MM.1S (cell line): Measurements from ENCODE around the gene VMP1.

Experiments
- DNase-seq: peaks from one replicate; pipeline ENCODE4 v3.0.0-alpha.2; 2015
- H2AFZ ChIP-seq: fragments of 300-600 bp; sonication (generic); 2 replicates; pipeline ENCODE4 v1.6.0; 2016; ENCODE audit warnings: antibody characterized with exemption, low read length
- H3F3A ChIP-seq: fragments of 300-600 bp; sonication (generic); 2 replicates; pipeline ENCODE4 v1.6.1; 2016; ENCODE audit warnings: mild to moderate bottlenecking, antibody characterized with exemption, low read length, moderate library complexity, mixed read lengths; ENCODE audit not compliant: insufficient read depth
- H3K27ac ChIP-seq: fragments of 300-600 bp; sonication (generic); 2 replicates; pipeline ENCODE4 v1.5.1; 2016; ENCODE audit warnings: mild to moderate bottlenecking, low read length
- H3K27me3 ChIP-seq: fragments of 300-600 bp; sonication (generic); replicated peaks from 2 replicates; pipeline ENCODE4 v1.6.0; 2016; ENCODE audit warnings: low read length; ENCODE audit not compliant: insufficient read depth
- H3K36me3 ChIP-seq: fragments of 300-600 bp; sonication (generic); replicated peaks from 2 replicates; pipeline ENCODE4 v1.6.1; 2016; ENCODE audit warnings: mild to moderate bottlenecking, low read length, mixed read lengths; ENCODE audit not compliant: insufficient read depth
- H3K4me1 ChIP-seq: fragments of 300-600 bp; sonication (generic); 2 replicates; pipeline ENCODE4 v1.6.1; 2016; ENCODE audit warnings: low read length, mixed read lengths
- H3K4me2 ChIP-seq: fragments of 300-600 bp; sonication (generic); 2 replicates; pipeline ENCODE4 v1.6.0; 2016; ENCODE audit warnings: low read depth, low read length
- H3K4me3 ChIP-seq: fragments of 300-600 bp; sonication (generic); 2 replicates; pipeline ENCODE4 v1.5.1; 2016; ENCODE audit warnings: low read length, mixed read lengths
- H3K79me2 ChIP-seq: fragments of 300-600 bp; sonication (generic); 2 replicates; pipeline ENCODE4 v1.6.1; 2016; ENCODE audit warnings: mixed run types, low read length, mixed read lengths
- H3K9ac ChIP-seq: fragments of 300-600 bp; sonication (generic); 2 replicates; pipeline ENCODE4 v1.6.1; 2016; ENCODE audit warnings: low read length, mixed read lengths
- H3K9me2 ChIP-seq: fragments of 300-600 bp; sonication (generic); replicated peaks from 2 replicates; pipeline ENCODE4 v1.6.1; 2016; ENCODE audit warnings: mild to moderate bottlenecking, low read length, mixed read lengths; ENCODE audit not compliant: insufficient read depth
- H3K9me3 ChIP-seq: fragments of 300-600 bp; sonication (generic); replicated peaks from 2 replicates; pipeline ENCODE4 v1.6.1; 2016; ENCODE audit warnings: mild to moderate bottlenecking, low read length, mixed read lengths; ENCODE audit not compliant: insufficient read depth
- H4K20me1 ChIP-seq: fragments of 300-600 bp; sonication (generic); 2 replicates; pipeline ENCODE4 v1.6.1; 2016; ENCODE audit warnings: mild to moderate bottlenecking, low read length, moderate library complexity, mixed read lengths; ENCODE audit not compliant: insufficient read depth
- EZH2 ChIP-seq: fragments of 300-600 bp; sonication (generic); optimal IDR thresholded peaks from 2 replicates; pipeline ENCODE3; 2017; ENCODE audit warnings: low read depth, mild to moderate bottlenecking, antibody characterized with exemption, low read length, mixed read lengths
- EZH2phosphoT487 ChIP-seq: fragments of 300-600 bp; sonication (generic); IDR thresholded peaks from 2 replicates; pipeline ENCODE4 v1.6.1; 2018; ENCODE audit warnings: antibody characterized with exemption, low read length
- TF ChIP-seq, protein P1 (sequence below): fragments of 300-600 bp; sonication (generic); IDR thresholded peaks from 2 replicates; pipeline ENCODE4 v1.5.1; 2016; ENCODE audit warnings: antibody characterized with exemption, low read length, mixed read lengths

Gene VMP1

DNA sequence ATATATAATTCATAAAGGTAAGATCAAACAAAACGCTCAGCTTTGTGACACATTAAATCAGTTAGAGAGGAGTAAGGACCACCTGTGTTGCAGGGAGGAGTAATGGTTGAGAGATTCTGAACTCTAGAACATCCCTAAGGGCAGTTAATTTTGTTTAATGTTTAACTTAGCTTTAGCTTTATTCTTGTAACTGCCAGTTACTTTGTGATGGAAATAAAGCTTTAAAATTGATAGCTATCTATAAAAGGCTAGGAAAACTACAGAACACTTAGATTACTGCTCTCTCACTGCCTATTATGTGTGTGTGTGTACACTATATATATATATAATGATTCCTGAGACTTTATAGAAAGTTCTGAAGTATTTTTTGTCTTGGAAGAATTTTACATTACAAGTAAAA lies 38.0 kb upstream of the VMP1 start:
- H3K79me2 ChIP-seq, result peaks cover 60% of the 10 kb centered on the region
- H3K4me2 ChIP-seq, result no peak overlapping the region

DNA sequence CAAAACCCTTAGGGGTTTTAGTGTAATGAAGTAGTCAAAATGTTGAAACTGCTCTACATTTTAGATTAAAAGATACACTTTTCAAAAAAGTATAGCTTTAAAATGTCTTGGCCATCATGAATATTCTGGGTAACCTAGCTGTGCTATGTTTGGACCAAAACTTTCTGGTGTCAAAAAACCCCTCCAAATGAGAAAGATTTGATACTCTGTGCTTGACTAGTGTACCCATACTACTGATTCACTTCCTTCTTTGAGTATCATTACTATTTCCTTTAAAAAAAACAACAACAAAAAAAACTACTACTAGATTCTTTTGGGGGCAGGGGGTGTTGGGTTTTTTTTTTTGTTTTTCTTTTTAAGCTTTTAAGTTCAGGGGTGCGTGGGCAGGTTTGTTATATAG lies 37.5 kb upstream of the VMP1 start:
- Histone ChIP-seq H3K9me3 (no peaks in the 10 kb centered on the region), H3K9ac (no peak overlapping the region), H2AFZ (no peak overlapping the region), H3K9me2 (no peaks in the 10 kb centered on the region), H3K4me3 (no peak overlapping the region), H3K79me2 (peaks cover 57% of the 10 kb centered on the region), H4K20me1 (no peaks in the 10 kb centered on the region), H3K4me1 (no peaks in the 10 kb centered on the region), H3K36me3 (peaks cover 48% of the 10 kb centered on the region), H3K27me3 (no peaks in the 10 kb centered on the region), H3K4me2 (no peak overlapping the region), H3F3A (no peaks in the 10 kb centered on the region), H3K27ac (no peak overlapping the region)
- TF ChIP-seq EZH2 (no peak), EZH2phosphoT487 (no peak)
- TF ChIP-seq, protein P1, sequence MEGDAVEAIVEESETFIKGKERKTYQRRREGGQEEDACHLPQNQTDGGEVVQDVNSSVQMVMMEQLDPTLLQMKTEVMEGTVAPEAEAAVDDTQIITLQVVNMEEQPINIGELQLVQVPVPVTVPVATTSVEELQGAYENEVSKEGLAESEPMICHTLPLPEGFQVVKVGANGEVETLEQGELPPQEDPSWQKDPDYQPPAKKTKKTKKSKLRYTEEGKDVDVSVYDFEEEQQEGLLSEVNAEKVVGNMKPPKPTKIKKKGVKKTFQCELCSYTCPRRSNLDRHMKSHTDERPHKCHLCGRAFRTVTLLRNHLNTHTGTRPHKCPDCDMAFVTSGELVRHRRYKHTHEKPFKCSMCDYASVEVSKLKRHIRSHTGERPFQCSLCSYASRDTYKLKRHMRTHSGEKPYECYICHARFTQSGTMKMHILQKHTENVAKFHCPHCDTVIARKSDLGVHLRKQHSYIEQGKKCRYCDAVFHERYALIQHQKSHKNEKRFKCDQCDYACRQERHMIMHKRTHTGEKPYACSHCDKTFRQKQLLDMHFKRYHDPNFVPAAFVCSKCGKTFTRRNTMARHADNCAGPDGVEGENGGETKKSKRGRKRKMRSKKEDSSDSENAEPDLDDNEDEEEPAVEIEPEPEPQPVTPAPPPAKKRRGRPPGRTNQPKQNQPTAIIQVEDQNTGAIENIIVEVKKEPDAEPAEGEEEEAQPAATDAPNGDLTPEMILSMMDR, result no peak
- DNase-seq, result no peak

More for the DNA sequence above, 38.0 kb upstream of the VMP1 start:
- Histone ChIP-seq H3K36me3 (peaks cover 44% of the 10 kb centered on the region), H3F3A (no peaks in the 10 kb centered on the region), H4K20me1 (no peaks in the 10 kb centered on the region), H3K4me3 (no peak overlapping the region), H3K9ac (no peak overlapping the region), H3K9me2 (no peaks in the 10 kb centered on the region), H3K27ac (no peak overlapping the region), H3K9me3 (no peaks in the 10 kb centered on the region), H3K27me3 (no peaks in the 10 kb centered on the region), H3K4me1 (no peaks in the 10 kb centered on the region), H2AFZ (no peak overlapping the region)
- TF ChIP-seq, protein P1, result no peak
- TF ChIP-seq EZH2phosphoT487 (no peak), EZH2 (no peak)
- no peak for DNase-seq

DNA sequence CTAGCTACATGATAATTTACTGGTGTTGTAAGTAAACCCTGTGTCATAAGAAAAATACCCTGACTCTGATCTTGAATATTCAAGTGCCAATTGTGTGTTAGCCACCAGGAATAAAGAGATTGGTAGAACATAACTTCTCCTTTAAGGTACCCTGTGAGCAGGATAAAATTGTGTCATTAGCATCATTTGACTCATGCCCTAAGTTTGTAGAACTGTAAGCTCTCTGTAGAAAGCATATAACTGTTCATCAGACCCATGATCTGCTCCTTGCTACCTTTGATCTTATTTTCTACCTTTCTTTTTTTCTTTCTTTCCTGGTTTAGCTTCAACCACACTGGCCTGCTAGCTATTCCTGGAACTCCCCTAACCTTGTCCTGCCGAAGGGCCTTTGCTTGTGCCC lies 36.1 kb upstream of the VMP1 start:
- Histone ChIP-seq H3K4me1 (no peaks in the 10 kb centered on the region), H2AFZ (no peak overlapping the region), H3K9ac (no peak overlapping the region), H3F3A (no peaks in the 10 kb centered on the region), H3K9me3 (no peaks in the 10 kb centered on the region), H3K27me3 (no peaks in the 10 kb centered on the region), H3K4me3 (no peak overlapping the region), H3K9me2 (no peaks in the 10 kb centered on the region), H3K36me3 (peaks cover 46% of the 10 kb centered on the region), H3K79me2 (peaks cover 57% of the 10 kb centered on the region), H3K27ac (no peak overlapping the region), H4K20me1 (no peaks in the 10 kb centered on the region), H3K4me2 (no peak overlapping the region)
- TF ChIP-seq EZH2 (no peak), EZH2phosphoT487 (no peak)
- TF ChIP-seq, protein P1, result no peak
- DNase-seq, result no peak
